IMR-90 (cell line): ENCODE data around the gene ZNF526. TPM values are rescaled to one million over a fixed set of nuclear protein-coding genes. Genes with fewer than 3 reads are reported as not detected.

ENCODE experiments used
- ATAC-seq: fragments of 200-7000 bp; cut with Tn5 transposase; 2 replicates; pipeline ENCODE4 v1.9.1; 2020; ENCODE audit warnings: low read depth, mild to moderate bottlenecking, moderate library complexity
- BruUV-seq: library from RNA; stranded (reverse); fragments of 400-500 nt; replicated peaks from 2 replicates; lab custom pipeline; 2021; lab: Mats Ljungman, UMichigan
- CTCF ChIA-PET: fragments of 300-600 bp; formaldehyde crosslinking; extraction: SDS; loops from one replicate; lab custom pipeline; 2021; ENCODE audit warnings: antibody characterized with exemption; lab: Yijun Ruan, JAX
- POLR2A ChIA-PET: fragments of 300-600 bp; sonication (Branson Sonifier 250); formaldehyde crosslinking; loops from one replicate; lab custom pipeline; 2022; ENCODE audit warnings: antibody characterized with exemption; ENCODE audit not compliant: unreplicated experiment; lab: Charles Lee
- DNase-seq: peaks from one replicate; pipeline ENCODE4 v3.0.0; 2013
- H2AFZ ChIP-seq: replicated peaks from 2 replicates; pipeline ENCODE3; 2013; ENCODE audit warnings: low read length, mild to moderate bottlenecking; ENCODE audit not compliant: poor library complexity
- H2AK5ac ChIP-seq: 2 replicates; pipeline ENCODE4 v1.6.1; 2013; ENCODE audit warnings: low read depth, low read length, inconsistent platforms
- H2AK9ac ChIP-seq: replicated peaks from 2 replicates; pipeline ENCODE3; 2013; ENCODE audit warnings: mild to moderate bottlenecking, low read depth, low read length, moderate library complexity; ENCODE audit not compliant: poor library complexity
- H2BK120ac ChIP-seq: 2 replicates; pipeline ENCODE4 v1.6.1; 2013; ENCODE audit warnings: low read depth, low read length, inconsistent platforms
- H2BK15ac ChIP-seq: 3 replicates; pipeline ENCODE4 v1.6.1; 2013; ENCODE audit warnings: low read depth, low read length, inconsistent platforms
- H2BK20ac ChIP-seq: 2 replicates; pipeline ENCODE4 v1.6.1; 2013; ENCODE audit warnings: low read depth, mild to moderate bottlenecking, inconsistent platforms, low read length, moderate library complexity
- H2BK5ac ChIP-seq: 2 replicates; pipeline ENCODE4 v1.6.1; 2013; ENCODE audit warnings: mild to moderate bottlenecking, low read depth, low read length, inconsistent platforms; ENCODE audit not compliant: poor library complexity, severe bottlenecking
- H3K14ac ChIP-seq: replicated peaks from 2 replicates; pipeline ENCODE4 v1.6.1; 2013; ENCODE audit warnings: low read depth, low read length, inconsistent platforms
- H3K18ac ChIP-seq: 2 replicates; pipeline ENCODE4 v1.6.1; 2013; ENCODE audit warnings: low read depth, low read length, control low read depth
- H3K23ac ChIP-seq: 2 replicates; pipeline ENCODE4 v1.6.1; 2013; ENCODE audit warnings: low read depth, low read length, inconsistent platforms
- H3K27ac ChIP-seq: 2 replicates; pipeline ENCODE4 v1.5.1; 2013; ENCODE audit warnings: mild to moderate bottlenecking, control low read depth, low read length; ENCODE audit not compliant: insufficient read depth
- H3K27me3 ChIP-seq: 2 replicates; pipeline ENCODE4 v1.6.1; 2013; ENCODE audit warnings: low read length; ENCODE audit not compliant: control insufficient read depth, insufficient read depth
- H3K36me3 ChIP-seq: 2 replicates; pipeline ENCODE4 v1.6.1; 2013; ENCODE audit warnings: low read length, mixed read lengths; ENCODE audit not compliant: control insufficient read depth, insufficient read depth
- H3K4ac ChIP-seq: 2 replicates; pipeline ENCODE4 v1.6.1; 2013; ENCODE audit warnings: low read depth, low read length, inconsistent platforms
- H3K4me1 ChIP-seq: 2 replicates; pipeline ENCODE4 v1.6.1; 2013; ENCODE audit warnings: low read length, mixed read lengths; ENCODE audit not compliant: control insufficient read depth, insufficient read depth
- H3K4me2 ChIP-seq: 2 replicates; pipeline ENCODE4 v1.6.1; 2013; ENCODE audit warnings: low read depth, mild to moderate bottlenecking, control low read depth, low read length, moderate library complexity
- H3K4me3 ChIP-seq: 2 replicates; pipeline ENCODE4 v1.5.1; 2013; ENCODE audit warnings: low read depth, mild to moderate bottlenecking, control low read depth, low read length, moderate library complexity; ENCODE audit not compliant: insufficient read depth
- H3K56ac ChIP-seq: 2 replicates; pipeline ENCODE4 v1.6.1; 2013; ENCODE audit warnings: low read length, inconsistent platforms; ENCODE audit not compliant: insufficient read depth; ENCODE audit errors: extremely low read depth
- H3K79me1 ChIP-seq, 2 experiments: 2 replicates each; pipeline ENCODE4 v1.6.1; 2013; ENCODE audit warnings: low read length in 2 of 2, inconsistent platforms in 1 of 2, low read depth in 1 of 2
- H3K9ac ChIP-seq: 2 replicates; pipeline ENCODE4 v1.6.1; 2013; ENCODE audit warnings: low read depth, low read length, control low read depth
- H3K9me1 ChIP-seq: 2 replicates; pipeline ENCODE4 v1.6.1; 2013; ENCODE audit warnings: low read length, inconsistent platforms; ENCODE audit not compliant: insufficient read depth
- H3K9me3 ChIP-seq: 2 replicates; pipeline ENCODE4 v1.6.1; 2013; ENCODE audit warnings: low read length; ENCODE audit not compliant: control insufficient read depth, insufficient read depth
- H4K20me1 ChIP-seq: 2 replicates; pipeline ENCODE4 v1.6.1; 2013; ENCODE audit warnings: low read length, inconsistent platforms; ENCODE audit not compliant: insufficient read depth
- H4K5ac ChIP-seq: 2 replicates; pipeline ENCODE4 v1.6.1; 2013; ENCODE audit warnings: mild to moderate bottlenecking, low read depth, low read length, control low read depth
- H4K8ac ChIP-seq, 2 experiments: 2 replicates each; pipeline ENCODE4 v1.6.1; 2013; ENCODE audit warnings: low read depth in 2 of 2, low read length in 2 of 2, control low read depth in 1 of 2, inconsistent platforms in 1 of 2
- H4K91ac ChIP-seq: 2 replicates; pipeline ENCODE4 v1.6.1; 2013; ENCODE audit warnings: low read depth, low read length, inconsistent platforms; ENCODE audit not compliant: insufficient read depth
- BHLHE40 ChIP-seq: fragments of 150-350 bp; IDR thresholded peaks from 2 replicates; pipeline ENCODE4 v1.6.1; 2016; ENCODE audit warnings: mild to moderate bottlenecking, low read depth, low read length
- MAZ ChIP-seq: IDR thresholded peaks from 2 replicates; pipeline ENCODE4 v1.6.1; 2012; ENCODE audit warnings: low read depth, mild to moderate bottlenecking, low read length, improper control_type of control experiment, moderate library complexity, borderline replicate concordance
- MXI1 ChIP-seq: IDR thresholded peaks from 2 replicates; pipeline ENCODE4 v1.6.1; 2012; ENCODE audit warnings: low read depth, mild to moderate bottlenecking, low read length, moderate library complexity, borderline replicate concordance
- RCOR1 ChIP-seq: IDR thresholded peaks from 2 replicates; pipeline ENCODE4 v1.6.1; 2012; ENCODE audit warnings: mild to moderate bottlenecking, low read length, improper control_type of control experiment; ENCODE audit not compliant: insufficient replicate concordance
- WGBS, 2 experiments: methylation state at CpG; one replicate each; pipeline versions ENCODE4 v1.1.5 to v1.1.7; 2013; ENCODE audit warnings: missing lambda C conversion rate in 2 of 2; ENCODE audit not compliant: insufficient read length in 1 of 2; ENCODE audit errors: extremely low coverage in 2 of 2; 5-methylcytosine and 5-hydroxymethylcytosine counted together
- dilution Hi-C: fragments of 300-500 bp; cut with HindIII; formaldehyde crosslinking; loops from one replicate; pipeline ENCODE4 v1.14.3; 2018; ENCODE audit warnings: low sequenced_read_pairs; ENCODE audit not compliant: unreplicated experiment
- in situ Hi-C: fragments of 300-500 bp; cut with MboI; formaldehyde crosslinking; loops from 3 replicates; pipeline ENCODE4 v1.14.3; 2019; ENCODE audit warnings: low sequenced_read_pairs, inconsistent platforms, mixed read lengths
- intact Hi-C: fragments of 100-400 bp; cut with micrococcal nuclease; formaldehyde crosslinking; loops from 2 replicates; pipeline ENCODE4 v1.10.0; 2022
- polyA plus RNA-seq, 3 experiments: library from polyadenylated mRNA; depleted of rRNA; stranded (reverse); fragments of >200 nt; gene quantifications; 2 replicates each; pipeline ENCODE4 v1.2.3, GENCODE V29; 2012; ENCODE audit warnings: low replicate concordance in 1 of 3
- total RNA-seq: library from RNA; depleted of rRNA; stranded (reverse); fragments of >200 nt; gene quantifications from 2 replicates; pipeline ENCODE4 v1.2.3, GENCODE V29; 2012
- TF ChIP-seq, protein P1 (sequence below): fragments of 150-350 bp; IDR thresholded peaks from 2 replicates; pipeline ENCODE4 v1.6.1; 2017; ENCODE audit warnings: mild to moderate bottlenecking, antibody characterized with exemption, low read length, low read depth

The ZNF526 gene
- total and polyA plus RNA-seq, 2 of the 4 experiments (the other 2 are of a cell fraction) = 7.3 to 13.6 TPM

GRCh38 chr19:42253245-42254088 is 33.4 kb downstream of the ZNF526 start:
- DNase-seq (peak; percentile 26), ATAC-seq (peak; percentile 14)
- intact Hi-C loops (loop anchor here (2.0 kb wide), 1 partner anchor 27 kb away; no protein-coding TSS in a partner anchor), dilution Hi-C loops (no loop called here), in situ Hi-C loops (no loop called here)
- peak overlapping the region; percentile 79 for H3K56ac ChIP-seq
- peaks cover 7% of the 10 kb centered on the region; the same call in 1 of the 2 replicates for H3K9me1 ChIP-seq
- peaks cover 12% of the 10 kb centered on the region for H3K36me3 ChIP-seq
- peak overlapping the region; percentile 84 for H4K91ac ChIP-seq
- H3K79me1 ChIP-seq = peaks cover 6 to 37% of the 10 kb centered on the region in 2 experiments
- peak overlapping the region; percentile 100 for H2AK9ac ChIP-seq
- H4K5ac ChIP-seq = 0 out of 2 replicates have a peak overlapping the region, but pooled peaks have one; percentile 2
- H4K8ac ChIP-seq = peak overlapping the region; percentile 75 to 84; a peak in 3 of 4 replicates
- peak overlapping the region; percentile 92 for H2BK5ac ChIP-seq
- peak overlapping the region; percentile 77 for H3K23ac ChIP-seq
- BruUV-seq = no TSS peak
- CTCF ChIA-PET = no interaction called here
- peak overlapping the region; percentile 61 for H2BK120ac ChIP-seq
- TF ChIP-seq, protein P1, sequence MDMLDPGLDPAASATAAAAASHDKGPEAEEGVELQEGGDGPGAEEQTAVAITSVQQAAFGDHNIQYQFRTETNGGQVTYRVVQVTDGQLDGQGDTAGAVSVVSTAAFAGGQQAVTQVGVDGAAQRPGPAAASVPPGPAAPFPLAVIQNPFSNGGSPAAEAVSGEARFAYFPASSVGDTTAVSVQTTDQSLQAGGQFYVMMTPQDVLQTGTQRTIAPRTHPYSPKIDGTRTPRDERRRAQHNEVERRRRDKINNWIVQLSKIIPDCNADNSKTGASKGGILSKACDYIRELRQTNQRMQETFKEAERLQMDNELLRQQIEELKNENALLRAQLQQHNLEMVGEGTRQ = peak; percentile 42; the same call in 1 of the 2 replicates
- peak; percentile 60 for TF ChIP-seq BHLHE40
- no peak for TF ChIP-seq RCOR1
- peak; percentile 34; the same call in 1 of the 2 replicates for TF ChIP-seq MXI1
- 0 out of 2 replicates have a peak, but pooled peaks have one; percentile 21 for TF ChIP-seq MAZ
- peak overlapping the region; percentile 82 for H3K4ac ChIP-seq
- POLR2A ChIA-PET = no interaction called here
- no CpG with 5 or more reads among the region's 71 CpGs for WGBS, 2 experiments
- peak overlapping the region; percentile 100 for H3K27ac ChIP-seq
- peak overlapping the region; percentile 7; the same call in 1 of the 3 replicates for H2BK15ac ChIP-seq
- H3K14ac ChIP-seq = peak overlapping the region; percentile 65
- H3K4me3 ChIP-seq = peak overlapping the region; percentile 99
- peaks cover 40% of the 10 kb centered on the region for H4K20me1 ChIP-seq
- no peaks in the 10 kb centered on the region for H3K27me3 ChIP-seq
- H2AK5ac ChIP-seq = peak overlapping the region; percentile 90
- H3K18ac ChIP-seq = peak overlapping the region; percentile 17; the same call in 1 of the 2 replicates
- H2BK20ac ChIP-seq = no peak overlapping the region
- H3K9ac ChIP-seq = peak overlapping the region; percentile 98
- H3K4me1 ChIP-seq = peaks cover 19% of the 10 kb centered on the region
- peak overlapping the region; percentile 91 for H2AFZ ChIP-seq
- H3K9me3 ChIP-seq = no peaks in the 10 kb centered on the region
- peak overlapping the region; percentile 91 for H3K4me2 ChIP-seq
